ENCODE results near the gene STXBP2. TPM values are rescaled to one million over a fixed set of nuclear protein-coding genes. Genes with fewer than 3 reads are reported as not detected.
A peak's percentile ranks its signal among the peaks of the same experiment; 100 is the strongest.

Gene STXBP2
- 133 and 149 TPM in 2 replicates for total RNA-seq (2014; rRNA removed)
- percentile 84 among the genes with signal in this experiment for Bru-seq, nascent RNA
- percentile 92 among the genes with signal in this experiment for BruChase-seq, experiment 1, labeled RNA remaining after a 6-hour chase
- percentile 90 among the genes with signal in this experiment for BruChase-seq, experiment 2, labeled RNA remaining after a 2-hour chase
- long read RNA-seq, transcript STXBP2-201 (19 exons, 1,876 nt), result major isoform, 229 of 432 reads
- long read RNA-seq, partial matches to known transcripts, result 103 of 432 reads
- long read RNA-seq, other reads (novel, unspliced or antisense), result 95 of 432 reads

DNA sequence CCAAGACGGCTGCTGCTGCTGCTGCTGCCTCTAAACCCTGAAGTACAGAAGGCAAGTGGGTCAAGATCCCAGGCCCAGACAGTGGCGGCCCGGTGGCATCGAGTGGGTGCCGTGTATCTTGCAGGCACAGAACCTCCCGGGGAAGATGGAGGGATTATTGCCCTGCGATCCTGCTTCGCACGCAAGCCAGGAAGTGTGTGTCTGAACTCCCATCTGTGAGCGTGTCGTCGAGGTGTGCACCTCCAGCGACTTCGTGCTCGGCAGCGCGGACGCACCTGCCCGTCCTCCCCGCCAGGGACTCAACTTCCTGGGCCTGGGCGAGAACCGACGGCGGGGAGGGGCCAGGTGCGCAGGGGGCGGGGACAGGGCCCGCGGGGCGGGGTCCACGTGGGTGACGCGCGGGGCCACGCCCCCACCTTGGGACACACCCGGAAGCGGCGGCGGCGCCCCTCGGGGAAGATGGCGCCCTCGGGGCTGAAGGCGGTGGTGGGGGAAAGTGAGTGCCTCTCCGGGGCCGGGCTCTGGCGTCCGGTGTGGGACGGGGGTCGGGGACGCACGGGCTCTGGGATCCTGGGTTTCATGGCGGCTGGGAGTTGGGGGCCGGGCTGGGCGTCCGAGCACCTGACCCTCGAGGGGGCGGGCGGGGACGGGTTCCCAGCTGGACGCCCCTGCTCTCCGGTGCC is at the start of gene STXBP2:
STXBP2 (plus strand) TSS at position 420 of the 683 bp plus-strand sequence; CDS start at position 460, 40 bp downstream.
- peak within 1 kb of the TSS; percentile 91 for H3K4me2 ChIP-seq (ENCODE audit: low read length)
- TF ChIP-seq, protein P1, sequence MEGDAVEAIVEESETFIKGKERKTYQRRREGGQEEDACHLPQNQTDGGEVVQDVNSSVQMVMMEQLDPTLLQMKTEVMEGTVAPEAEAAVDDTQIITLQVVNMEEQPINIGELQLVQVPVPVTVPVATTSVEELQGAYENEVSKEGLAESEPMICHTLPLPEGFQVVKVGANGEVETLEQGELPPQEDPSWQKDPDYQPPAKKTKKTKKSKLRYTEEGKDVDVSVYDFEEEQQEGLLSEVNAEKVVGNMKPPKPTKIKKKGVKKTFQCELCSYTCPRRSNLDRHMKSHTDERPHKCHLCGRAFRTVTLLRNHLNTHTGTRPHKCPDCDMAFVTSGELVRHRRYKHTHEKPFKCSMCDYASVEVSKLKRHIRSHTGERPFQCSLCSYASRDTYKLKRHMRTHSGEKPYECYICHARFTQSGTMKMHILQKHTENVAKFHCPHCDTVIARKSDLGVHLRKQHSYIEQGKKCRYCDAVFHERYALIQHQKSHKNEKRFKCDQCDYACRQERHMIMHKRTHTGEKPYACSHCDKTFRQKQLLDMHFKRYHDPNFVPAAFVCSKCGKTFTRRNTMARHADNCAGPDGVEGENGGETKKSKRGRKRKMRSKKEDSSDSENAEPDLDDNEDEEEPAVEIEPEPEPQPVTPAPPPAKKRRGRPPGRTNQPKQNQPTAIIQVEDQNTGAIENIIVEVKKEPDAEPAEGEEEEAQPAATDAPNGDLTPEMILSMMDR (conservative IDR thresholded peaks at IDR 0.05; ENCODE audit: low read depth, low read length), result no peak
- TF ChIP-seq EZH2 (IDR thresholded peaks at IDR 0.05; ENCODE audit: low read length, unreplicated experiment), result no peak
- TF ChIP-seq EZH2phosphoT487 (IDR thresholded peaks at IDR 0.05; ENCODE audit: borderline replicate concordance, low read length), result no peak

DNA sequence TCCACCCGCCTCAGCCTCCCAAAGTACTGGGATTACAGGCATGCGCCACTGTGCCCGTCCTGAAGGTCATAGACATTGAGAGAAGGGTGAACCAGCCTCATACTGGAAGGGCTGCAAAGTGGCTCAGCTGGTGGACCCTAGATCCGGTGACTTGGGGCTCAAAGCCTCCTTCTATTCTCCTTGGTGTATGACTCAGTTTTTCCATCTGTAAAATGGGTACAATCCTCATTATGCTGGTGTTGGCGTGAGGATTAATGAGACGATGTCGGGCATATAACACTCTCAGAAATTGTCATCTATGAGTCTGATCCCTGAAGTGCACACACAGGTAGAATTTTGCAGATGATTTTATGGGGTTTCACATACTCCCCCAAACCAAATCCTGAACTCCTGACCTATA is 47.1 kb upstream of the STXBP2 start:
- Histone ChIP-seq H3K9me2 (replicated peaks; ENCODE audit: low read length) (no peaks in the 10 kb centered on the region), H3K79me2 (ENCODE audit: low read length) (no peaks in the 10 kb centered on the region), H3F3A (ENCODE audit: low read length, unreplicated experiment) (no peaks in the 10 kb centered on the region), H3K4me2 (ENCODE audit: low read length) (peak overlapping the region; percentile 45; the same call in 1 of the 2 replicates), H4K20me1 (ENCODE audit: low read length) (no peaks in the 10 kb centered on the region), H3K9me3 (ENCODE audit: low read length) (no peaks in the 10 kb centered on the region), H3K36me3 (ENCODE audit: low read depth, low read length) (no peaks in the 10 kb centered on the region), H3K4me3 (ENCODE audit: low read length) (no peak overlapping the region), H3K27ac (ENCODE audit: low read length) (no peak overlapping the region), H3K9ac (ENCODE audit: low read length) (no peak overlapping the region), H2AFZ (ENCODE audit: low read length) (0 out of 2 replicates have a peak overlapping the region, but pooled peaks have one; percentile 2), H3K27me3 (ENCODE audit: low read length) (no peaks in the 10 kb centered on the region), H3K4me1 (ENCODE audit: insufficient read depth, low read length) (peaks cover 8% of the 10 kb centered on the region; the same call in 1 of the 2 replicates)
- POLR2A ChIA-PET (ENCODE audit: unreplicated experiment), result no interaction called here
- ATAC-seq (no peak), DNase-seq (no peak)
- TF ChIP-seq, protein P1 (conservative IDR thresholded peaks at IDR 0.05; ENCODE audit: low read depth, low read length), result no peak
- no peak for TF ChIP-seq EZH2phosphoT487 (IDR thresholded peaks at IDR 0.05; ENCODE audit: borderline replicate concordance, low read length)
- no peak for TF ChIP-seq EZH2 (IDR thresholded peaks at IDR 0.05; ENCODE audit: low read length, unreplicated experiment)
- intact Hi-C loops (cut with micrococcal nuclease), result no loop called here
- CTCF ChIA-PET, result no interaction called here
- no TSS peak for BruUV-seq (replicated peaks)

More for the DNA sequence above, at the start of gene STXBP2:
- peak within 1 kb of the TSS; percentile 28 for H3K27ac ChIP-seq (ENCODE audit: low read length)
- H3K9ac ChIP-seq (ENCODE audit: low read length), result peak within 1 kb of the TSS; percentile 90
- no peaks in the 10 kb centered on the region for H3K9me2 ChIP-seq (replicated peaks; ENCODE audit: low read length)
- BruUV-seq (replicated peaks), result no TSS peak
- ChIA-PET POLR2A (ENCODE audit: unreplicated experiment) (no interaction called here), CTCF (interaction anchor here (1.0 to 1.4 kb wide), 2 partner anchors 44 to 69 kb away, joined by 5 to 6 read pairs; partner anchors contain the start of gene TRAPPC5)
- ATAC-seq (peak; percentile 89), DNase-seq (peak; percentile 89)
- no peaks in the 10 kb centered on the region for H3F3A ChIP-seq (ENCODE audit: low read length, unreplicated experiment)
- no peaks in the 10 kb centered on the region for H3K27me3 ChIP-seq (ENCODE audit: low read length)
- H4K20me1 ChIP-seq (ENCODE audit: low read length), result no peaks in the 10 kb centered on the region
- H3K36me3 ChIP-seq (ENCODE audit: low read depth, low read length), result no peaks in the 10 kb centered on the region; the same call in 1 of the 2 replicates
- peak within 1 kb of the TSS; percentile 58 for H2AFZ ChIP-seq (ENCODE audit: low read length)
- H3K4me1 ChIP-seq (ENCODE audit: insufficient read depth, low read length), result peaks cover 3% of the 10 kb centered on the region; the same call in 1 of the 2 replicates
- no peaks in the 10 kb centered on the region for H3K9me3 ChIP-seq (ENCODE audit: low read length)
- intact Hi-C loops (cut with micrococcal nuclease), result no loop called here
- peaks cover 25% of the 10 kb centered on the region for H3K79me2 ChIP-seq (ENCODE audit: low read length)
- peak within 1 kb of the TSS; percentile 88 for H3K4me3 ChIP-seq (ENCODE audit: low read length)

Measured in PC-3 (cell line).